NCI-H748 (cell line): Measurements from ENCODE around the gene TMEM52.
"Not testable (repeated sequence)": the region's sequence is repeated elsewhere in the genome, so short reads cannot be mapped to it uniquely, and the experiment has no call there.

Experiments
- DNase-seq: peaks from one replicate; lab custom pipeline; 2025; ENCODE audit not compliant: unreplicated experiment; lab: John Stamatoyannopoulos, UW

TMEM52 gene

DNA sequence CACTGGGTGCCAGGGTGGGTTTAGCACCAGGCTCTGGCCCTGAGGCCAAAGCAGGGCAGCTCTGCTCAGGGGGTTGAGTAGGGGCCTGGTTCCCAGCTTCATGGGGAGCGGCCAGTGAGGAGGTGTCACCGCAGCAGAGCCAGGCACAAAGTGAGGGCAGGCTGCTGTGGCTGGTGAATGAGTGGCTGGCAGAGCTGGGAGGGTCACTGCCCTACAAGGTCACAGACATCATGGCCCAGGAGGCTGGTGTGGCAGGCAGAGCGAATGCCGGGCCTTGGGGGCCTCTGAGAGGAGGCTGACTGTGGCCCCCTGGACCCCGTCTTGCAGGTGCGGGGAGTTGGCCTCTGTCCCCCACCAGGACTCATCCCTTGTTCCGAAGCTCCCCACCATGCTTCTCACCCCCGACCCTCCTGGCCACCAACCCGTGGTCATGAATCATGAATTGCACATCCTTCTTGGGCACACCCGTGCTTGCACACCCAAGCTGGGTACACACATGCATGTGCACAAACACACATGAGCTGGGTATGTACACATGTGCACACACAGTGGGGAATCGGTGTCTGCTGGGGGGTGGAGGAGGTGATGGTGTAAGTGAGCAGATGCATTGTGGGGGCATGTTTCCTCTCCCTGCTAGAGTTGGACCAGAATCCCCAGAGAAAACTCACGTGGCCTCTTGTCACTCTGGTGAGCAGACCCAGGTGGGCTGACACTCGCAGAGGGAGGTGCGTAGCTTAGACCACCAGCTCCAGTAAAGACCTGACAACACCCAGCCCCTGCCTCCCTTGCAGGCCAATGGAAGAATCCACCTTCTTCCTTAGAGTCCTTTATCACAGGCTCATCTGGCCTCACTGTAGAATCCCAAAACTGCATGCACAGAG, 23.4 kb downstream of the TMEM52 start:
- DNase-seq = no peak

- no peak for DNase-seq
Observed at GRCh38 chr1:1895060-1895418, 24.0 kb downstream of the TMEM52 start.

- no peak for DNase-seq
Observed at GRCh38 chr1:1894354-1895059, 24.6 kb downstream of the TMEM52 start.

GRCh38 chr1:1893997-1894353, 25.1 kb downstream of the TMEM52 start:
- no peak for DNase-seq

- no peak for DNase-seq
Observed at GRCh38 chr1:1893291-1893985, 25.6 kb downstream of the TMEM52 start.

DNA sequence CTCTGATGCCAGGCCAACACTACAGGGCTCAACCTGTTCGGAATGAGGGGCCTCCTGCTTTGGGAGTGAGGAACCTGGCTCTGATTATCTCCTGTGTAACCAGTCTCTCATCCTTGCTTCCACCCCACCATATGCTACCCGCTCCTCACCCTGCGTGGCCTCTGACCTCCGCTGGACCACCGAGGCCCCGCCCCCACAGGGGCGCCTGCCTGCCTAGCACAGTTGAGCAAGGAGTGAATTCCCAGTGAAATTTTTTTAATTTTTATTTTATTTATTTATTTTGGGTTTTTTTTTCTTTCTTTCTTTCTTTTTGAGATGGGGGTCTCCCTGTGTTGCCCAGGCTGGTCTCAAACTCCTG, 26.3 kb downstream of the TMEM52 start:
- DNase-seq = no peak

DNA sequence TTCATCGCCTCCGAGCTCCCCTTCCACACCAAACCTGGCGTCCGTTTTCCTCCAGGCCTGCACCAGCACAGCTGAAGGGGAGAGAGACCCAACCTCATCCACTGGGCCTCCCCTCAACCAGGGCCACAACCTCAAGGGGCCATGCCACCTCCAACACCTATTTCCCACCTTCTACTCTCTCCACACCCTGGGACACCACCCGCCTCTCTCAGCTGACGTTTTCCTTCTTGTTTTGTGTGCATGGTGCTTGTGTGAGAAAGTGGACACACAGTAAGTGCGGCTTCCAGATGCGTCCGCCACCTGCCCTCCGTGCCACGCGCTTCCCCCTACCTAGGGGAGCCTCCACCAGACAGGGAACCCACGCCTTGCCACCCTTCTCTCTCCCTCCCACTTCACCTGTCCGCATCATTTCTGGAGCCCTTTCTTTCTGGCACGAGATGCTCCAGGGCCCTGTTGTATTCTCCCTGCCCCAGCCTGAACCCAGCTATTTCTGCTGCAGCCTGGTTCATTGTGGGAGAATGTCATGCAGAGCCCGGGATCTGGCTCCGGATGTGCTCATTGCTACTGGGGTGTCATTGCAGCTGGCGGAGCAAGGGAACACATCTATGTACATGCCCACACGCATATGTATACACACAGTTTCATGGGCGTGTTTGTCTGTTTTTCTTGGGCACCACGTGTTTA, 26.9 kb downstream of the TMEM52 start:
- no peak for DNase-seq

- peak; percentile 51 for DNase-seq
Observed at GRCh38 chr1:1891349-1892078, 27.6 kb downstream of the TMEM52 start.

DNA sequence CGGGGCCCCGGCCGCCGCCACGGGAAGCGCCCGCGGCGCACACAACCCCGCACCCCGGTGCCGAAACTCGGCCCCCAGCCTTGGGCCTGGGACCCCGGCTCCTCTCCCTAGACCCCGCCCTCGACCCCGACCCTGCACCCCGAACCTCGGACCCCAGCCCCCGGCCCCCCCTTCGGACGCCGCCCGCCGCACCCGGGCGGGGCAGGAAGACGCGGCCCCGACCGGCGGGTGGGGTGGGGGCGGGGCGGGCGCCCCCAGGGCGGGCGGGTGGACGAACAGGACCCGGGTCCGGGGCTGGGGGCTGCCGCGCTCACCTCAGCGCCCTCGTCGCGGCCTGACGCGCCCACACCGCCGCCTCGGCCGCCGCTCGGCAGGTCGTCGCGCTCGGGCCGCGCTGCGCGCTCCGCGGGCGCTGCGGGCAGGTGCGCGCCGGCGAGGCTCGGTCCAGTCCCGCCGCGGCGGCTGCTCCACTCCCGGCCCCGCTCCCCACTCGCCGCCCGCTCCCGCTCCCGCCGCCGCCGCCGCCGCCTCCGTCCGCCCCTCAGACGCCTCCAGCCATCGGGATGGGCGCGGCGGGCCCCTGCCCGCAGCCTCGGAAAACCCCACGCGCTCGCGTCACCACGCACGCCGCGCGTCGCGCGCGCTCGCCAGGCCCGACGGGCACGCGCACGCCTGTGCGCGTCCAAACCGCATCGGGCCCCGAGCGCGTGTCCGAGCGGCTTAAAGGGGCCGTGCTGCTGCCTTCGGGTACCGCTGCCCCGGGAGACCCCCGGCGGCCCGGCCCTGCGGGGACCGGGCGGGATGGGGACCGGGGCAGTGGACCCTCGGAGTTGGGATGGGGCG, 28.4 kb downstream of the TMEM52 start, which contains the start of gene GNB1:
GNB1 (minus strand) TSS at position 582 of the 843 bp plus-strand sequence. CDS start 65,634 bp downstream, outside the sequence.
- DNase-seq = peak; percentile 87

- peak; percentile 20 for DNase-seq
Observed at GRCh38 chr1:1889847-1890505, 29.1 kb downstream of the TMEM52 start.

- no peak for DNase-seq
Observed at GRCh38 chr1:1889090-1889750, 29.9 kb downstream of the TMEM52 start.

GRCh38 chr1:1883890-1884289, 35.2 kb downstream of the TMEM52 start:
- DNase-seq = not testable (repeated sequence)

DNA sequence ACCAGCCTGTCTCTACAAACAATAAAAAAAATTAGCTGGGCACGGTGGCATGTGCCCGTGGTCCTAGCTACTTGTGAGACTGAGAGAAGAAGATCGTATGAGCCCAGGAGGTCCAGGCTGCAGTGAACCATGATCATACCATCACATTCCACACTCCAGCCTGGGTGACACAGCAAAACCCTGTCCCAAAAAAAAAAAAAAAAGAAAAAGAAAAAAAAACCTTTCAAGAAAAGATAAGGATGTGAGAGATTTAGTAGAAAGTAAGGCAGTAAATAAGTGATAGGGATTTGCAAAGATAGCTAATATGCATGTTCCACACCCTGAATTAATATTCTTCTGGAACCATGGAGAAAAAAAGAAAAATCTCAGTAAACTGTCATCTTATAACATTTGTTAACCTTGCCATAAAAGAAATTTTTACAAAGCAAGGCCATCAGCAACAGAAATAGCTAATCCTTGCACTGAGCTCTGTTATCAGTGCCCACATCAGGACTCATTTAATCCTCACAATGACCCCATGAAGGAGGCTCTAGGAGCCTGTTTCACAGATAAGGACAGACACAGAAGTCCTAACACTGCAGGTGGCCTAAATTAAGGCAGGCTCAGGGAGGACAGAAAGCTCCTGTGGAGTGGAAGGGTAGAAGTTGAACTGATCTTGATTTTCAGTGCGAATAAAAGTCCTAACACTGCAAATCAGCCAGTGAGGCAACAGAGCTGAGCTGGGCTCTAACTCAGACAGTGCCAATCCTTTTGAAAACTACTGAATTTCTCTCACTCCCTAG, 35.8 kb downstream of the TMEM52 start:
- no peak for DNase-seq

DNA sequence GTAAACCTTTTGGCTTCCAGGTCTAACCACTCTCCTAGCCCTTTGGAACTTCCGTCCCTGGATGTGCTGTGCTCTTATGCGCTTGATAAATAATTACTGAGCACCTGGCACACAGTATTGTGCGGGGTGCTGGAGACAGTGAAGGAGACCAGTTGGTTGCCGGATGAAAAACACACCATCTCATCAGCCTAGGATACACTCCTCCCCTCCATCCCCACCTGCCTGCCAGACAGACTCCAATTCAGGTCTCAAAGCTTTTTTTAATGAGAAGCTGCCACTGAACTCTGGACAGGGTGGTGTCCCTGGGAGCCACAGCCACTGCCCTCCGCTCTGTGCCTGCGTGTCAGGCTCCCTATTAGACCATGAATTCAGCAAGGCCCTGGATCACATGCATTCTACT, 37.4 kb downstream of the TMEM52 start:
- no peak for DNase-seq

- DNase-seq = no peak
Observed at GRCh38 chr1:1880617-1881312, 38.3 kb downstream of the TMEM52 start.

- DNase-seq = no peak
Observed at GRCh38 chr1:1879942-1880341, 39.1 kb downstream of the TMEM52 start.

DNA sequence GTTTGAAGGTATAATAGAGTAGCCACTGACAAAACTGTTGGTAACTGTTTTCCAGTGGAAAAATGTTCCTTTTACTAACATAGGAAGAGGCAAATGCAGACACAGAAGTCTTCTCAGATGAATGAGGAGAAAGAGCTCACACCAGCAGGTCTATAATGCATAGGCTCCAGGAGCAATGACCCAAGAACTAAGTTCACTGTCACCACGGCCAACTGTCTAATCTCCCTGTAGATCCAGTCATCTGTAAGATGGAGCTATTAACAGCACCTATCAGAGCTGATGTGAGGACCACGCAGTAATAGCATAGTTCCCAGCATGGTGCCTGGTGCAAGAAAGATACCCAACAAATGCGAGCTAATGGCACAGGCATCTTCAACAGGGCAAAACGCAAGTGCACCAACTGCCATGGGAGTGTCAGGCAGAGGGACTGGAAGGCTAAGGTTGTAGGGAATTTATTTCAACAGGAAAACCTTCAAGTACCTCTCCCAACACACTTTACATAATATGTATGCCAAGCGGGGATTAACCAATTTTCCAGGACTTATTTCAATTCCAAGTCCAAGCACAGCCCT, 41.1 kb downstream of the TMEM52 start:
- DNase-seq = no peak
